PC-3 (cell line): ENCODE results near the gene FSD1L. TPM values are rescaled to one million over a fixed set of nuclear protein-coding genes. Genes with fewer than 3 reads are reported as not detected.

Source experiments
- ATAC-seq: fragments of 200-7000 bp; cut with Tn5 transposase; 2 replicates; pipeline ENCODE4 v1.9.1; 2020; ENCODE audit warnings: mild to moderate bottlenecking, moderate library complexity
- BruUV-seq: library from RNA; stranded (reverse); fragments of 400-500 nt; replicated peaks from 2 replicates; lab custom pipeline; 2021; lab: Mats Ljungman, UMichigan
- CTCF ChIA-PET: fragments of 300-600 bp; sonication (Branson Sonifier 250); formaldehyde crosslinking; loops from one replicate; lab custom pipeline; 2022; ENCODE audit warnings: antibody characterized with exemption; lab: Charles Lee
- POLR2A ChIA-PET: fragments of 300-600 bp; sonication (Branson Sonifier 250); formaldehyde crosslinking; loops from one replicate; lab custom pipeline; 2022; ENCODE audit warnings: antibody characterized with exemption; ENCODE audit not compliant: unreplicated experiment; lab: Charles Lee
- DNase-seq: peaks from one replicate; pipeline ENCODE4 v3.0.0-alpha.2; 2015
- H2AFZ ChIP-seq: fragments of 300-600 bp; sonication (generic); 2 replicates; pipeline ENCODE4 v1.6.0; 2016; ENCODE audit warnings: antibody characterized with exemption, low read length
- H3F3A ChIP-seq: fragments of 300-600 bp; sonication (generic); one replicate; pipeline ENCODE4 v1.6.0; 2017; ENCODE audit warnings: antibody characterized with exemption, low read length, control low read depth, mild to moderate bottlenecking; ENCODE audit not compliant: unreplicated experiment
- H3K27ac ChIP-seq: fragments of 300-600 bp; sonication (generic); 2 replicates; pipeline ENCODE4 v1.5.1; 2016; ENCODE audit warnings: mild to moderate bottlenecking, low read length
- H3K27me3 ChIP-seq: fragments of 300-600 bp; sonication (generic); 2 replicates; pipeline ENCODE4 v1.6.1; 2016; ENCODE audit warnings: low read length, mixed read lengths
- H3K36me3 ChIP-seq: fragments of 300-600 bp; sonication (generic); 2 replicates; pipeline ENCODE4 v1.6.1; 2016; ENCODE audit warnings: low read depth, mixed run types, low read length, mixed read lengths
- H3K4me1 ChIP-seq: fragments of 300-600 bp; sonication (generic); 2 replicates; pipeline ENCODE4 v1.5.1; 2016; ENCODE audit warnings: low read length; ENCODE audit not compliant: insufficient read depth
- H3K4me2 ChIP-seq: fragments of 300-600 bp; sonication (generic); 2 replicates; pipeline ENCODE4 v1.6.0; 2016; ENCODE audit warnings: low read length
- H3K4me3 ChIP-seq: fragments of 300-600 bp; sonication (generic); 2 replicates; pipeline ENCODE4 v1.5.1; 2016; ENCODE audit warnings: mild to moderate bottlenecking, low read length, mixed read lengths
- H3K79me2 ChIP-seq: fragments of 300-600 bp; sonication (generic); 2 replicates; pipeline ENCODE4 v1.6.1; 2017; ENCODE audit warnings: low read length, mixed read lengths
- H3K9ac ChIP-seq: fragments of 300-600 bp; sonication (generic); 2 replicates; pipeline ENCODE4 v1.6.0; 2016; ENCODE audit warnings: mild to moderate bottlenecking, low read length
- H3K9me2 ChIP-seq: fragments of 300-600 bp; sonication (generic); replicated peaks from 2 replicates; pipeline ENCODE4 v1.6.1; 2016; ENCODE audit warnings: mixed run types, low read length, mixed read lengths
- H3K9me3 ChIP-seq: fragments of 300-600 bp; sonication (generic); 2 replicates; pipeline ENCODE4 v1.6.1; 2016; ENCODE audit warnings: low read length, mixed read lengths
- H4K20me1 ChIP-seq: fragments of 300-600 bp; sonication (generic); 2 replicates; pipeline ENCODE4 v1.6.1; 2016; ENCODE audit warnings: low read length, mixed read lengths
- EZH2 ChIP-seq: fragments of 300-600 bp; sonication (generic); IDR thresholded peaks from one replicate; pipeline ENCODE4 v1.6.1; 2017; ENCODE audit warnings: antibody characterized with exemption, mild to moderate bottlenecking, low read length; ENCODE audit not compliant: unreplicated experiment
- EZH2phosphoT487 ChIP-seq: fragments of 300-600 bp; sonication (generic); IDR thresholded peaks from 2 replicates; pipeline ENCODE4 v1.6.1; 2018; ENCODE audit warnings: mild to moderate bottlenecking, antibody characterized with exemption, low read length, borderline replicate concordance
- intact Hi-C: fragments of 100-400 bp; cut with micrococcal nuclease; formaldehyde crosslinking; loops from 2 replicates; pipeline ENCODE4 v1.9.0; 2023
- total RNA-seq: library from RNA; depleted of rRNA; stranded (reverse); fragments of >200 nt; gene quantifications from 2 replicates; pipeline ENCODE4 v1.2.3, GENCODE V29; 2014
- TF ChIP-seq, protein P1 (sequence below): fragments of 300-600 bp; sonication (generic); conservative IDR thresholded peaks from 2 replicates; pipeline ENCODE4 v1.5.1; 2017; ENCODE audit warnings: antibody characterized with exemption, low read depth, mild to moderate bottlenecking, low read length

The FSD1L gene
- total RNA-seq, 1 experiment from 2014 or later, result 1.7 TPM

DNA sequence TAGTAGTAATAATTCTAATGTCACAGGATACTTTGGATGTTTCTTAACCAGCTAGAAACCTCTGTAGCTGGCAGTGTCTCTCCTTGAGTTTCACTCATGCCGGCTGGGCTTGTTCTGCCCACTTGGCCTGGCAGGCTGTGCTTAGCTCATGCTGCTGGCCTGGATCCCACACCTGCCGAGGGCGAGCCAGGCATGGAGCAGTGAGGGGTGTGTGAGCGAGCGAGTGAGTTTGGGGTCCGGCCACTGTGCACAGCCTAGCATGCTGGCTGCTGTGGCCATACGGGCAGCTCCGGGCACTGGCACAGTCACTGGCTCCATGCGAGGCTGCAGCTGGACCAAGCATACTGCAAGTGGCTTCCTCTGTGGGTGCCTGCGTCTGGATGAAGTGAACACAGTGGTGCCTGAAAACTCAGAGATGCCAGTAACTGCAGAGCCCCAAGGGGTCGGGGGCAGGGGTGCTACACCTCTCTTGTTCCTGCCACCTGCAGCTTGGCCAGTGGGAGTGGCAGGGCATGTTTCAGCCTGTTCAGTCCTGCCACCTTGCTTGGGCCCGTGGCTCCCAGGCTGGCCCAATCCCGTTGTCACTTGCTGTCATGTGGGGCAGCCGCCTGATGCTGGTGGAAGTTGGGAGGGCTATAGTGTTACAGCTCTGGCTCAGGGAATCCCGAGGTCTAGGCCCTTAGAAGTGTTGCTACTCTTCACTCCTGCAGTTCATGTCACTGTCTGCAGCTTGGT is 9.9 kb downstream of the FSD1L start:
- H3K9ac ChIP-seq, result no peak overlapping the region
- H3K4me3 ChIP-seq, result no peak overlapping the region
- H3K27ac ChIP-seq, result no peak overlapping the region
- ATAC-seq (no peak), DNase-seq (no peak)
- H3K4me1 ChIP-seq, result no peaks in the 10 kb centered on the region
- H3F3A ChIP-seq, result no peaks in the 10 kb centered on the region
- intact Hi-C loops, result no loop called here
- CTCF ChIA-PET, result no interaction called here
- TF ChIP-seq EZH2 (no peak), EZH2phosphoT487 (no peak)
- TF ChIP-seq, protein P1, sequence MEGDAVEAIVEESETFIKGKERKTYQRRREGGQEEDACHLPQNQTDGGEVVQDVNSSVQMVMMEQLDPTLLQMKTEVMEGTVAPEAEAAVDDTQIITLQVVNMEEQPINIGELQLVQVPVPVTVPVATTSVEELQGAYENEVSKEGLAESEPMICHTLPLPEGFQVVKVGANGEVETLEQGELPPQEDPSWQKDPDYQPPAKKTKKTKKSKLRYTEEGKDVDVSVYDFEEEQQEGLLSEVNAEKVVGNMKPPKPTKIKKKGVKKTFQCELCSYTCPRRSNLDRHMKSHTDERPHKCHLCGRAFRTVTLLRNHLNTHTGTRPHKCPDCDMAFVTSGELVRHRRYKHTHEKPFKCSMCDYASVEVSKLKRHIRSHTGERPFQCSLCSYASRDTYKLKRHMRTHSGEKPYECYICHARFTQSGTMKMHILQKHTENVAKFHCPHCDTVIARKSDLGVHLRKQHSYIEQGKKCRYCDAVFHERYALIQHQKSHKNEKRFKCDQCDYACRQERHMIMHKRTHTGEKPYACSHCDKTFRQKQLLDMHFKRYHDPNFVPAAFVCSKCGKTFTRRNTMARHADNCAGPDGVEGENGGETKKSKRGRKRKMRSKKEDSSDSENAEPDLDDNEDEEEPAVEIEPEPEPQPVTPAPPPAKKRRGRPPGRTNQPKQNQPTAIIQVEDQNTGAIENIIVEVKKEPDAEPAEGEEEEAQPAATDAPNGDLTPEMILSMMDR, result no peak
- H3K9me3 ChIP-seq, result no peaks in the 10 kb centered on the region
- POLR2A ChIA-PET, result no interaction called here
- no TSS peak for BruUV-seq
- peaks cover 39% of the 10 kb centered on the region; the same call in 1 of the 2 replicates for H3K79me2 ChIP-seq
- no peaks in the 10 kb centered on the region for H3K27me3 ChIP-seq
- no peaks in the 10 kb centered on the region for H4K20me1 ChIP-seq
- no peak overlapping the region for H3K4me2 ChIP-seq
- no peaks in the 10 kb centered on the region for H3K36me3 ChIP-seq
- no peaks in the 10 kb centered on the region for H3K9me2 ChIP-seq
- no peak overlapping the region for H2AFZ ChIP-seq

DNA sequence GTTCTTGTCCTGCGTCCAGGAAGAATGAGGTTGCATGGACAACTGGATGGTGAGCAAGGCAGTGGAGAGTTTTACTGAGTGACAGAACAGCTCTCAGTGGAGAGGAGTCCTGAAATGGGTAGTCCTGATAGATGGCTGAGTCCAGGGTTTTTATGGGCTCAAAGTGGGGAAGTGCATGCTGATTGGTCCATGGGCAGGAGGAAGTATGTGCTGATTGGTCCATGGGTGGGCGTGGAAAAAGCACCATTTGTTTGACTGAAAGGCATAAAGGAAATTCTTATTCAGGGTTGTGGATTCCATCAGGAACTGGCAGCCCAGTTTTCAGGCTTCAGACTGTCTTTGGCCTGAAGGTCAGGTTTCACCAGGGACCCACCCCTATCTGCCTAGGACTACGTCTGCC is 10.6 kb downstream of the FSD1L start:
- no peak overlapping the region for H3K4me2 ChIP-seq
- H3K27me3 ChIP-seq, result no peaks in the 10 kb centered on the region
- no peaks in the 10 kb centered on the region for H3K4me1 ChIP-seq
- intact Hi-C loops, result no loop called here
- no peak overlapping the region for H3K4me3 ChIP-seq
- H3F3A ChIP-seq, result no peaks in the 10 kb centered on the region
- TF ChIP-seq, protein P1, result no peak
- TF ChIP-seq EZH2 (no peak), EZH2phosphoT487 (no peak)
- ChIA-PET POLR2A (no interaction called here), CTCF (no interaction called here)
- H3K9me3 ChIP-seq, result no peaks in the 10 kb centered on the region
- no peak overlapping the region for H2AFZ ChIP-seq
- ATAC-seq (no peak), DNase-seq (no peak)
- no TSS peak for BruUV-seq
- H3K79me2 ChIP-seq, result peaks cover 38% of the 10 kb centered on the region; the same call in 1 of the 2 replicates
- no peak overlapping the region for H3K9ac ChIP-seq
- no peaks in the 10 kb centered on the region for H3K9me2 ChIP-seq
- H3K36me3 ChIP-seq, result no peaks in the 10 kb centered on the region
- no peak overlapping the region for H3K27ac ChIP-seq
- no peaks in the 10 kb centered on the region for H4K20me1 ChIP-seq

DNA sequence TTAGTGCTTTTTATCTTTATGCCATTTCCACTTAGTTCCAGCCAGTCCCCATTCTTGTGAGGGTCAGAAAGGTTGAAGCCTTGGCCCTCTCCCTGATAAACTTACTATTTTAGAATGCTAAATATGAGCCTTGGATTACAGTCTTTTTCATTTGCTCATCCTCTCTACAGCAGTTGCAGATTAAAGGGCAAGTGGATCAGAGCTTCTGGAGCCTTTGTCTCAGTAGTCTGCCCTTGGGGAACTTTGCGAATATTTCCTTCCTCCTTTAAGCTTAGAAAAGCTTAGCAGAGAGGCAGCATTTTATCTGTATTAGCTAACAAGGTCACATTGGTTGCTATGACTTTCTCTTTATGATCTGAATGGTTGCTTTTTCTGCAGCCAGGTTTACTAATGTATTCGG is 11.5 kb downstream of the FSD1L start:
- no TSS peak for BruUV-seq
- Histone ChIP-seq H3K4me2 (no peak overlapping the region), H3K9me2 (no peaks in the 10 kb centered on the region), H3F3A (no peaks in the 10 kb centered on the region), H3K4me3 (no peak overlapping the region), H3K79me2 (peaks cover 35% of the 10 kb centered on the region; the same call in 1 of the 2 replicates), H3K9me3 (no peaks in the 10 kb centered on the region), H2AFZ (no peak overlapping the region), H3K4me1 (no peaks in the 10 kb centered on the region), H3K27me3 (no peaks in the 10 kb centered on the region), H3K27ac (no peak overlapping the region), H4K20me1 (no peaks in the 10 kb centered on the region), H3K9ac (no peak overlapping the region), H3K36me3 (no peaks in the 10 kb centered on the region)
- POLR2A ChIA-PET, result no interaction called here
- ATAC-seq, result no peak
- CTCF ChIA-PET, result no interaction called here
- intact Hi-C loops, result no loop called here
- no peak for TF ChIP-seq EZH2phosphoT487
- no peak for TF ChIP-seq EZH2
- TF ChIP-seq, protein P1, result no peak
- no peak for DNase-seq
